ENCODE results near the gene WDFY2.

Gene WDFY2

DNA sequence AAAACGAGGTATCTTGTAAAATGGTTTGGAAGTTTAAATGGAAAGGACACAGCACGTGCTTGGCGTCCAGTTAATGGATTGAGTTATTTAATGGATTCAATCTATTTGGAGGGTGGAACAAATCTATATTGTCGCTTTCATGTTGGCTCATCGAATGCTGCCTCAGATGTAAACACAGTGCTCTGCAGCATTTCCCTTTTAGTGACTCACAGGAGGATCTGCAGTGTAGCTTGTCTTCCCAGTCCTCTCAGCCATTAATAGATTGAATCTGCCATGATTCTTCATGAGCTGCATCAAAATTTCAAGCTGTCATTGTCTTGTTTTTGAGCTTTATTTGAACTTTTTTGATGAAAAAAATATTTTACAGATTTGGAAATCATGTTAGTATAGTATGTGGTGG, 175.0 kb downstream of the WDFY2 start:
- Histone ChIP-seq H3K4me3 (ENCODE audit: low read depth in 1 of 2, low read length in 2 of 2) (no peak overlapping the region), H3K27me3 (ENCODE audit: control insufficient read depth in 1 of 2, insufficient read depth in 2 of 2, low read length in 2 of 2) (no peaks in the 10 kb centered on the region), H3K9ac (ENCODE audit: low read length) (no peak overlapping the region), H3K9me3 (ENCODE audit: low read length) (no peaks in the 10 kb centered on the region), H3K27ac (ENCODE audit: low read depth, low read length) (no peak overlapping the region), H3K36me3 (ENCODE audit: insufficient read depth, low read length) (peaks cover 31% of the 10 kb centered on the region), H3K4me1 (ENCODE audit: insufficient read depth, low read length) (no peaks in the 10 kb centered on the region)

DNA sequence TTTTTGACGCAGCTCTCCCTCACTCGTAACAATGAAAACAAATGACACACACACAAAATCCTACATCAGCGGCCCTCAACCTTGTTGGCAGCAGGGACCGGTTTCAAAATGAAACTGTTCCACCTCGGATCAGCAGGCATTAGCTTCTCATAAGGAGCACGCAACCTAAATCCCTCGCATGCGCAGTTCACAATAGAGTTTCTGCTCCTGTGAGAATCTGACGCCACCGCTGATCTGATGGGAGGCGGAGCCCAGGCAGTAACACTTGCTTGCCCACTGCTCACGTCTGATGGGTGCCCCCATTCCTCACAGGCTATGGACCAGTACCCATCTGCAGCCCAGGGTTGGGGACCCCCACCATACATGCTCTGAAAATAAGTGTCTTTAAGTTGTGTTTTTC, 176.3 kb downstream of the WDFY2 start:
- Histone ChIP-seq H3K36me3 (ENCODE audit: insufficient read depth, low read length) (peaks cover 31% of the 10 kb centered on the region), H3K4me3 (ENCODE audit: low read depth in 1 of 2, low read length in 2 of 2) (no peak overlapping the region), H3K4me1 (ENCODE audit: insufficient read depth, low read length) (peaks cover 4% of the 10 kb centered on the region), H3K27me3 (ENCODE audit: control insufficient read depth in 1 of 2, insufficient read depth in 2 of 2, low read length in 2 of 2) (no peaks in the 10 kb centered on the region), H3K9me3 (ENCODE audit: low read length) (no peaks in the 10 kb centered on the region), H3K27ac (ENCODE audit: low read depth, low read length) (no peak overlapping the region), H3K9ac (ENCODE audit: low read length) (no peak overlapping the region)

DNA sequence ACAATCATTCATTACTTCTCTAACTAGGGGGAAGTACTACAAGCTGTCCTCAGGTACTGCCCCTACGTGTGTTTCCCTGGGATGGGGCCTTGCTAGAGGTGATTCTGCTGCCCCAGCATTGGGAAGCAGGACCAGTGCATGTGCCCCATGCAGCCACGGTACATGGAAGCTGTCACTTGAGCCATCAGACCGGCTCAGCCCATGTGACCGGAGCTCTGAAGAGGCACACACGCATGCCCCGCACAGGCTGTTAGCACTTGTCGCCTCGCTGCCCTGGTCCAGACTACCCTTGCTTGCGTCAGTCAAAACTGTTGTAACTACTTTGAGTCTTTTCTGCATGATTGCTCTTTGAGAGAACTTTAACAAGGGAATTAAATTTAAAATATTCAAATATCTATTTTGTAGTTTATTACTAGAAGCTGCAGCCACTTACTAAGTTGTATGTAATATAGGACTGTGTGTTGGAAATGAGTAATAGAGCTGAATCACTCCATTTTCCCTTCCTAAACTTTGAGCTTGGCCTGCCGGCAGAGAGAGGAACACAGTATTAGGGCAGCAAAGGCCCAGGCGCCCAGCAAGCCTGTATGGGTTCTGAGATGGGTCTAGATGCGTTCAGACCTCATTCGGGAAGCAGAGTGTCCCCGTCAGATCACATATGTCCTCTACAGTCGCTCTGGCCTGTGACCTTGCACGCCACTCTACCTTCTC, 177.5 kb downstream of the WDFY2 start:
- H3K9me3 ChIP-seq (ENCODE audit: low read length), result no peaks in the 10 kb centered on the region
- H3K9ac ChIP-seq (ENCODE audit: low read length), result no peak overlapping the region
- H3K4me3 ChIP-seq (ENCODE audit: low read depth in 1 of 2, low read length in 2 of 2), result no peak overlapping the region
- peaks cover 24% of the 10 kb centered on the region for H3K36me3 ChIP-seq (ENCODE audit: insufficient read depth, low read length)
- no peaks in the 10 kb centered on the region for H3K27me3 ChIP-seq (ENCODE audit: control insufficient read depth in 1 of 2, insufficient read depth in 2 of 2, low read length in 2 of 2)
- H3K4me1 ChIP-seq (ENCODE audit: insufficient read depth, low read length), result peaks cover 4% of the 10 kb centered on the region
- no peak overlapping the region for H3K27ac ChIP-seq (ENCODE audit: low read depth, low read length)

DNA sequence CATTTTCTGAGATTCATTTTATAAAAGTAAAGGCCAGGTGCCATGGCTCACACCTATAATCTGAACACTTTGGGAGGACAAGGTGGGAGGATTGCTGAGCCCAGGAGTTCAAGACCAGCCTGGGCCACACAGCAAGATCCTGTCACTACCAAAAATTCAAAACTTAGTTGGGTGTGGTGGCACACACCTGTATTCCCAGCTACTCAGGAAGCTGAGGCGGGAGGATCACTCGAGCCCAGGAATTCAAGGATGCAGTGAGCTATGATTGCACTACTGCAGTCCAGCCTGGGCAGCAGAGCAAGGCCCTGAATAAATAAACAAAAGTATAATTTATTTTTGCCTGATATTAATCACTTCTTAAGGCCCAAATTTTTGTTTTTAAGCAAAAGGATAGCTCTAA, 179.2 kb downstream of the WDFY2 start:
- peaks cover 4% of the 10 kb centered on the region for H3K4me1 ChIP-seq (ENCODE audit: insufficient read depth, low read length)
- no peaks in the 10 kb centered on the region for H3K9me3 ChIP-seq (ENCODE audit: low read length)
- H3K27ac ChIP-seq (ENCODE audit: low read depth, low read length), result no peak overlapping the region
- H3K4me3 ChIP-seq (ENCODE audit: low read depth in 1 of 2, low read length in 2 of 2), result no peak overlapping the region
- H3K27me3 ChIP-seq (ENCODE audit: control insufficient read depth in 1 of 2, insufficient read depth in 2 of 2, low read length in 2 of 2), result no peaks in the 10 kb centered on the region
- no peak overlapping the region for H3K9ac ChIP-seq (ENCODE audit: low read length)
- peaks cover 19% of the 10 kb centered on the region for H3K36me3 ChIP-seq (ENCODE audit: insufficient read depth, low read length)

DNA sequence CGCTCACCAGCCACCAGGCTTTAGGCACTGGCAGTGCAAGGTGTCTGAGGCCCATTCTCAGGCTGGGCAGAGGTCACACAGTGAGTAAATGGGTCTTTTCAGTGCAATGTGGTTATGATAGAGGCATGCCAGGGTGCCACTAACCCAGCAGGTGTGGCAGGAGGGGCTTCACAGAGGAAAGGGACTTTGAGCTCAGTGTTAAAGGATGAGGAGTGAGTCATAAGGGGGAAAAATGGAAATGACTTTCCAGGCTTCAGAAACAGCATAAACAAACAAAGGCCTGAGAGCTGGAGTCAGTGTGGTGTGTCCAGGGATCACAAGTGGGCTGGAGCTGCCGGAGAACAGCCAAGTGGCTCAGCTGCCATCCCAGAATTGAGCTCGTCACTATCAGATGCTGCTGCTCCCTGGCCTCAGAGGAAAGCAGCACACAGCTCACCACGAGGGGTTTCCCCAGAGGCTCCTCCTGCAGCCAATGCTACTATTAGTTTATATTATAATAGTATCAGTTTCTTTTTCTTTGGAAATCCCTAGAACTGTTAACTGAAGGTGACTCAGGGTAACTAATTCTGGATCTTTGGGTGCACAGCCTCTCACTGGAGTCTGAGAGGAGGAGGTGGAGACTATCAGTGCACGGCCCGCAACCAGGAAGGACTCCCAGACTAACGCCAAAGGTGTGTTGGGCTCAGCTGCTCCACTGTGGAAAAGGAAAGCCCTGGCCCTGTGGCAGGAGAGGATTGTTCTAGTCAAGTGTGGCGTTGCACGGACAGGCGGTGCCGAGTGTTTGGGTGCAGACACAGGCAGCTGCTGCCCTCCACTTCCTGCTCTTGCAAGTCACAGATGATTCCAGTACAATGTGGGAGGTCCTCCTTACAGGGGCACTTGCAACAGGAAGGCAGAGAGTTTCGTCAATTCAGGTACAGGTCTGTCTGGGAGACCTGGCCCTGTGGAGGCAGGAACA, 180.2 kb downstream of the WDFY2 start:
- Histone ChIP-seq H3K27me3 (ENCODE audit: control insufficient read depth in 1 of 2, insufficient read depth in 2 of 2, low read length in 2 of 2) (no peaks in the 10 kb centered on the region), H3K4me3 (ENCODE audit: low read depth in 1 of 2, low read length in 2 of 2) (no peak overlapping the region), H3K9me3 (ENCODE audit: low read length) (no peaks in the 10 kb centered on the region), H3K27ac (ENCODE audit: low read depth, low read length) (peak overlapping the region; percentile 39), H3K9ac (ENCODE audit: low read length) (no peak overlapping the region), H3K4me1 (ENCODE audit: insufficient read depth, low read length) (peaks cover 4% of the 10 kb centered on the region), H3K36me3 (ENCODE audit: insufficient read depth, low read length) (peaks cover 15% of the 10 kb centered on the region)

DNA sequence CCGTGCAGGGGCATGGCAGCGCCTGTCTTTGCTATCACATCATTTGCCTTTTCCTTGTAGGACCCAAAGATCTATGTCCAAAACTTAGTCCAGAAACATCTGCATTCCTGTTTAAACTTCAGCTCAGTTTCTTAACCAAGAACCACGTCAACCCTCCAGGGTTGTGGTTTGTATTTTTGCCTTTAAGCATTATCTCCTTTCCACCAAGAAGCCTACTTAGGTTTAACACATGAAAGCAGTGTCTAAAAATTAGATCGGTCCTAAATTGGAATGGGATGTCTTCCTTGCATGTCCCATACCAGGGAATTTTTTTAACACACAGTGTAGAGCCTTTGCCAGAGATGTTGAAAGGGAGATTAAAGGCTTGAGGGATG, 180.9 kb downstream of the WDFY2 start:
- Histone ChIP-seq H3K27ac (ENCODE audit: low read depth, low read length) (no peak overlapping the region), H3K9me3 (ENCODE audit: low read length) (no peaks in the 10 kb centered on the region), H3K4me1 (ENCODE audit: insufficient read depth, low read length) (peaks cover 4% of the 10 kb centered on the region), H3K9ac (ENCODE audit: low read length) (no peak overlapping the region), H3K27me3 (ENCODE audit: control insufficient read depth in 1 of 2, insufficient read depth in 2 of 2, low read length in 2 of 2) (no peaks in the 10 kb centered on the region), H3K4me3 (ENCODE audit: low read depth in 1 of 2, low read length in 2 of 2) (no peak overlapping the region), H3K36me3 (ENCODE audit: insufficient read depth, low read length) (peaks cover 12% of the 10 kb centered on the region)

DNA sequence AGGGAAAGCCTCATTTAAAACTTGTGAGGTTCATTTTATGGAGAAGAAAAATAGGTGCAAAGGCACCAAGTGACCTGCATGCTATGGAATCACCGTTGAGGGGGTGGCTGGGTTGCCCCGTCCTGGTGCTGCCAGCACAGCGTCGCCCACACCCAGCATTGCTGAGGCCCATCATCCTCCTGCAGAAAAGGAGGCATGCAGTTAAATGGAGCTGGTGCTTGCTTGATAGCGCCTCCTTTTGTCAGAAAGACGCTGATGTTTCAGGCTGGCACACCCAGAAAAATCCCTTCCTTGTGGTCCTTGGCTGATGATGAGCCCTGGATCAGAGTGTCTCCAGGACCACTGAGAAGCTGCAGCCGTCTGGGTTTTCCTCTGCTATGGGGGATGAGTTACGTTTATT, 182.8 kb downstream of the WDFY2 start:
- Histone ChIP-seq H3K9ac (ENCODE audit: low read length) (no peak overlapping the region), H3K27me3 (ENCODE audit: control insufficient read depth in 1 of 2, insufficient read depth in 2 of 2, low read length in 2 of 2) (no peaks in the 10 kb centered on the region), H3K4me3 (ENCODE audit: low read depth in 1 of 2, low read length in 2 of 2) (no peak overlapping the region), H3K9me3 (ENCODE audit: low read length) (no peaks in the 10 kb centered on the region), H3K27ac (ENCODE audit: low read depth, low read length) (no peak overlapping the region), H3K36me3 (ENCODE audit: insufficient read depth, low read length) (peaks cover 10% of the 10 kb centered on the region), H3K4me1 (ENCODE audit: insufficient read depth, low read length) (peaks cover 4% of the 10 kb centered on the region)

DNA sequence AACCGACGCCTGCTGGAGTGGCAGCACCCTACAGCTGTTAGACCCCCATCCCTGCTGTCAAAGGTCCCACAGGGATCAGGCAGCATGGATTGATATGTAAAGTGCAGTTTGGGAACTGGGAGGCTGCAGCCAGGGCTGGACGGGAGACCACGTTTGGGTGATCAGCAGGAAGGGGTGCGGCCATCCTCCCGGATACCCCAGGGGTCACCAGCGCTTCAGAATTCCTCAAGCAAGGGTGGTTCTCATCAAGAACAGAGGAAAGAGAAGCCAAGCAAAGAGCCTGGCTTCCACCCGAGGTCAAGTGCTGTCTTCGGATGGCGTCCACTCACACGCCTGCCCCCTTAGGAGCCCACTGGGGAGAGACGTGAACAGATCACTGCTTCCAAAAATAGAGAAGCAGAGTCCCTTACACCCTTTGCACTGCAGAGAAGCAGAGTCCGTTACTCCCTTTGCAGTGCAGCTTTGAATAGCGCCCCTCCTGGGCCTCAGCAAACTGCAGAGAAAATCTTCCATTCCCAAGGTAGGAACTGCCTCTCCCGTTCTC, 184.2 kb downstream of the WDFY2 start:
- Histone ChIP-seq H3K4me3 (ENCODE audit: low read depth in 1 of 2, low read length in 2 of 2) (no peak overlapping the region), H3K36me3 (ENCODE audit: insufficient read depth, low read length) (peaks cover 6% of the 10 kb centered on the region), H3K9me3 (ENCODE audit: low read length) (no peaks in the 10 kb centered on the region), H3K9ac (ENCODE audit: low read length) (no peak overlapping the region), H3K27me3 (ENCODE audit: control insufficient read depth in 1 of 2, insufficient read depth in 2 of 2, low read length in 2 of 2) (no peaks in the 10 kb centered on the region), H3K27ac (ENCODE audit: low read depth, low read length) (no peak overlapping the region), H3K4me1 (ENCODE audit: insufficient read depth, low read length) (peaks cover 4% of the 10 kb centered on the region)

DNA sequence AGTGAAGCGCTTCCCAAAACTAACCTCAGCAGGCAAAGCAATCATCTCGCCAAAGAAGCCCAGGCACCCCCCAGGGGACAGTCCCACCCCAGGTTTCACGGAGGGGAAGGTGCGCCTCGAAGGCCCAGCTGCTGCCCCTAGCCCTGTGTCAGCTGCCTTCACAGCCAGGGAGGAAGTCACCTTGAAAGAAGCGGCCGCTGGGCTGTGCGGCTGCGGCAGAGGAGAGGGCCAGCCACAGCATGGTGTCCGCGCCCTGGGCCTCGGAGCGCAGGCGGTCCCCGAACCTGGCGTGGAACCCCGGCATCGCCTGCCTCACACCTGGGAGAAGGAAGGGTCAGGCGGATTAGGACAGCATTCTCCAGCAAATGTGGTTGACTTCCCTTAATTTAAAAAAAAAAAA, 184.7 kb downstream of the WDFY2 start:
- Histone ChIP-seq H3K36me3 (ENCODE audit: insufficient read depth, low read length) (peaks cover 6% of the 10 kb centered on the region), H3K4me3 (ENCODE audit: low read depth in 1 of 2, low read length in 2 of 2) (no peak overlapping the region), H3K27me3 (ENCODE audit: control insufficient read depth in 1 of 2, insufficient read depth in 2 of 2, low read length in 2 of 2) (no peaks in the 10 kb centered on the region), H3K9me3 (ENCODE audit: low read length) (no peaks in the 10 kb centered on the region), H3K9ac (ENCODE audit: low read length) (no peak overlapping the region), H3K27ac (ENCODE audit: low read depth, low read length) (no peak overlapping the region), H3K4me1 (ENCODE audit: insufficient read depth, low read length) (peaks cover 4% of the 10 kb centered on the region)

DNA sequence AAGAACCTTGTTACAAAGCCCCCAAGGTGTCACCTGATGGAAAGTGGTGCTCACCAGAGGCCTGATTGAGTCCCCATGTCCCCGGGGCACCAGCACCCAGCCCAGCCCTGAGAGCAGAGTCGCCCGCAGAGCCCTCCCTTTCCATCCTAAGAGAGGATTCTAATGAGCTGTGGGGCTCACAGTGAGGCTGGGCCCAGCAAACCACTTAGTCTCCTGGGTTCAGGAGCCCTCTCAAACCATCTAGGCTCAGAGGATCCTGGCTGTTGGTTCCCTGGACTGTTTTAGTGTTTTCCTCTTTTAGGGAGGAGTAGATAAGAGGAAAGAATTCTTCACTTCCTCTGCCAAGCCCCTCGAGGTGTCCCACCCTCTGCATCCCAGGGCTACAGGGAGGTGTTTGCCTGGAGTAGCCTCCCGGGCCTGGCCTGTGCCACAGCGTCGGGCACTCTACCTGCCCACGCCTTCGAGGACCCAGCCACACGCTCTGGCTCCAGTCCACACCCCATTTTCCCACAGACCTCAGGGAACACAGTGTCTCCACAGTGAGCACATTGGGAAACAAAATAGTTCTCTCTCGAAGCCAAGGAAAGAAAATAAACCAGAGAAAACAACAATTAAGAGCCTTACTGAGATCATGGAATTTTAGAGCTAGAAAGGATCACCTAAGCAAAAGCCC, 185.3 kb downstream of the WDFY2 start:
- Histone ChIP-seq H3K27me3 (ENCODE audit: control insufficient read depth in 1 of 2, insufficient read depth in 2 of 2, low read length in 2 of 2) (no peaks in the 10 kb centered on the region), H3K4me3 (ENCODE audit: low read depth in 1 of 2, low read length in 2 of 2) (no peak overlapping the region), H3K27ac (ENCODE audit: low read depth, low read length) (no peak overlapping the region), H3K4me1 (ENCODE audit: insufficient read depth, low read length) (peaks cover 4% of the 10 kb centered on the region), H3K9ac (ENCODE audit: low read length) (no peak overlapping the region), H3K9me3 (ENCODE audit: low read length) (no peaks in the 10 kb centered on the region), H3K36me3 (ENCODE audit: insufficient read depth, low read length) (peaks cover 6% of the 10 kb centered on the region)

DNA sequence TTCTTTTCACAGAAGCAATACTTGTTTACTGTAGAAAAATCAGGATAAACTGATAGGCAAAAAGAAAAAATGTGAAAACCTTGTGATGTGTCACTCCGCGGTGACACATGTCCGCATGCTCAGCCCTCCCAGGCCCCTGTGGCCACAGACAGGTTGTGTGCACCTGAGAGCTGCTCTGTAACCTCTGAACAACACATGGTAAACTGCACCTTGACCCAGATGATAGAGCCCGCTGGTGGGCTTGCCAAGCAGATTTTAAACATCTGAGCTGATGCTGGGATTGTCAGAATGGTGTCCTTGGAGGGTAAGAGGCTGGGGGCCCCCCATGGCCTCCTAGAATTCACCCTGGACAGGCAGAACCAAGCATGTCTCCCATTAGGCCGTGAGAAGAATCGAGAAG, 185.9 kb downstream of the WDFY2 start:
- H3K36me3 ChIP-seq (ENCODE audit: insufficient read depth, low read length), result peaks cover 6% of the 10 kb centered on the region
- no peak overlapping the region for H3K27ac ChIP-seq (ENCODE audit: low read depth, low read length)
- no peaks in the 10 kb centered on the region for H3K9me3 ChIP-seq (ENCODE audit: low read length)
- no peaks in the 10 kb centered on the region for H3K27me3 ChIP-seq (ENCODE audit: control insufficient read depth in 1 of 2, insufficient read depth in 2 of 2, low read length in 2 of 2)
- H3K9ac ChIP-seq (ENCODE audit: low read length), result no peak overlapping the region
- no peaks in the 10 kb centered on the region for H3K4me1 ChIP-seq (ENCODE audit: insufficient read depth, low read length)
- H3K4me3 ChIP-seq (ENCODE audit: low read depth in 1 of 2, low read length in 2 of 2), result no peak overlapping the region
